Lower leg skin (tissue), 4 donors: ENCODE results near the gene ZNF185. TPM values are rescaled to one million over a fixed set of nuclear protein-coding genes. Genes with fewer than 3 reads are reported as not detected.

Experiments
- DNase-seq, 2 donors: peaks; one replicate each; pipeline ENCODE4 v3.0.0-alpha.2; 2019; ENCODE audit warnings: low spot score in 2 of 2
- H3K4me3 ChIP-seq: fragments of 200-600 bp; sonication (generic); 2 replicates; pipeline ENCODE4 v1.5.1; 2017; ENCODE audit warnings: mild to moderate bottlenecking, low read depth; ENCODE audit not compliant: poor library complexity, severe bottlenecking
- POLR2A ChIP-seq, 2 donors: fragments of 450-650 bp; IDR thresholded peaks; one replicate each; pipeline ENCODE4 v1.6.1; 2016 to 2017; ENCODE audit warnings: antibody characterized with exemption in 2 of 2, mild to moderate bottlenecking in 1 of 2, moderate library complexity in 1 of 2
- WGBS, 2 donors: methylation state at CpG; one replicate each; pipeline ENCODE4 v1.1.5; 2018; 5-methylcytosine and 5-hydroxymethylcytosine counted together
- intact Hi-C: fragments of 100-400 bp; cut with DNase I; formaldehyde crosslinking; loops from one replicate; pipeline ENCODE4 v1.15.0; 2023; ENCODE audit warnings: low total_unique reads
- total RNA-seq, 4 donors: library from RNA; depleted of rRNA; stranded (reverse); fragments of >200 nt; gene quantifications; one replicate each; pipeline ENCODE4 v1.1.0, GENCODE V29; 2016
- TF ChIP-seq, protein P1 (sequence below), 3 donors: fragments of 450-650 bp; IDR thresholded peaks; one replicate each; pipeline ENCODE4 v1.5.1; 2016; ENCODE audit warnings: antibody characterized with exemption in 3 of 3, mild to moderate bottlenecking in 3 of 3, moderate library complexity in 2 of 3

The ZNF185 gene
- total RNA-seq, 4 donors from 2014 or later: 58.8 to 77.1 (median 72.1) TPM

DNA sequence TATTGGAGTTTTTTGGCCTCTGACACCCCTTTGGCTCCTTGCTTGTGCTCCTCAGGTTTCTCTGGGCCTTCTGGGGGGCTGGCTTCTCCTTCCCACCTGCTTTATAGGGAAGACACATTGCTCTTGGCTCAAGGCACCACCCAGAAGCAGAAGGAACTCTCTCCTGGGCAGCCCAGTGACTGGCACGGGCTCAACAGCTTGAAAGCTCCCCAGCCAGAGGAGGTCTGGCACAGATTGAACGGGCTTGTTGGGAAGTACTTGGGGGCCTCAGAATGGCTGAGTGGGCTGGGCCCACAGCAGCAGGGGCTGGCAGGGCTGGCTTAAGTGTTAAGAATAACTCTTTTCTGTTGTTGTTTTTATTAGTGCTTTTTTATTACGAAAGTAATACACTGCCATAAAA lies 11.2 kb upstream of the ZNF185 start:
- WGBS, 2 donors: 44 to 49% methylated on average over 3 of the region's 3 CpGs
- TF ChIP-seq POLR2A (IDR thresholded peaks at IDR 0.05): no peak
- TF ChIP-seq, protein P1, sequence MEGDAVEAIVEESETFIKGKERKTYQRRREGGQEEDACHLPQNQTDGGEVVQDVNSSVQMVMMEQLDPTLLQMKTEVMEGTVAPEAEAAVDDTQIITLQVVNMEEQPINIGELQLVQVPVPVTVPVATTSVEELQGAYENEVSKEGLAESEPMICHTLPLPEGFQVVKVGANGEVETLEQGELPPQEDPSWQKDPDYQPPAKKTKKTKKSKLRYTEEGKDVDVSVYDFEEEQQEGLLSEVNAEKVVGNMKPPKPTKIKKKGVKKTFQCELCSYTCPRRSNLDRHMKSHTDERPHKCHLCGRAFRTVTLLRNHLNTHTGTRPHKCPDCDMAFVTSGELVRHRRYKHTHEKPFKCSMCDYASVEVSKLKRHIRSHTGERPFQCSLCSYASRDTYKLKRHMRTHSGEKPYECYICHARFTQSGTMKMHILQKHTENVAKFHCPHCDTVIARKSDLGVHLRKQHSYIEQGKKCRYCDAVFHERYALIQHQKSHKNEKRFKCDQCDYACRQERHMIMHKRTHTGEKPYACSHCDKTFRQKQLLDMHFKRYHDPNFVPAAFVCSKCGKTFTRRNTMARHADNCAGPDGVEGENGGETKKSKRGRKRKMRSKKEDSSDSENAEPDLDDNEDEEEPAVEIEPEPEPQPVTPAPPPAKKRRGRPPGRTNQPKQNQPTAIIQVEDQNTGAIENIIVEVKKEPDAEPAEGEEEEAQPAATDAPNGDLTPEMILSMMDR (IDR thresholded peaks at IDR 0.05): no peak
- no peak overlapping the region for H3K4me3 ChIP-seq
- intact Hi-C loops: no loop called here
- DNase-seq: no peak

DNA sequence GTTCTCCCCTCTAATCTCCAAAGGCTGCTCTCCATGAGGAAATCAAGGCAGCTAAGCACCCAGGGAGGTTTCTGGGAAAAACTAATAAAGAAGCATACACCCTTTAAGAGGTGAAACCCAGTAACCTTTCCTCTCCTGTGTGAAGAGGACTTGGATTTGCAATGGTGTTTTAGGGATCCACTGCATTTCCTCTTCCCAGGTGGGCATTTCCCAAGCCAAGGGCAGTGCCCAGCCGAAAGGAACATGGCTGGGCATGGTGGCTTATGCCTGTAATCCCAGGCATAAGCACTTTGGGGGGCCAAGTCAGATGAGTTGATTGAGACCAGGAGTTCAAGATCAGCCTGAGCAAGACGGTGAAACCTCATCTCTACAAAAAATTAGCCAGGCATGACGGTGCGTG lies 5.4 kb upstream of the ZNF185 start:
- WGBS, 2 donors: 63 to 75% methylated on average over 4 of the region's 4 CpGs
- no peak for DNase-seq
- no peak overlapping the region for H3K4me3 ChIP-seq
- intact Hi-C loops: no loop called here
- TF ChIP-seq, protein P1 (IDR thresholded peaks at IDR 0.05): no peak
- no peak for TF ChIP-seq POLR2A (IDR thresholded peaks at IDR 0.05)

DNA sequence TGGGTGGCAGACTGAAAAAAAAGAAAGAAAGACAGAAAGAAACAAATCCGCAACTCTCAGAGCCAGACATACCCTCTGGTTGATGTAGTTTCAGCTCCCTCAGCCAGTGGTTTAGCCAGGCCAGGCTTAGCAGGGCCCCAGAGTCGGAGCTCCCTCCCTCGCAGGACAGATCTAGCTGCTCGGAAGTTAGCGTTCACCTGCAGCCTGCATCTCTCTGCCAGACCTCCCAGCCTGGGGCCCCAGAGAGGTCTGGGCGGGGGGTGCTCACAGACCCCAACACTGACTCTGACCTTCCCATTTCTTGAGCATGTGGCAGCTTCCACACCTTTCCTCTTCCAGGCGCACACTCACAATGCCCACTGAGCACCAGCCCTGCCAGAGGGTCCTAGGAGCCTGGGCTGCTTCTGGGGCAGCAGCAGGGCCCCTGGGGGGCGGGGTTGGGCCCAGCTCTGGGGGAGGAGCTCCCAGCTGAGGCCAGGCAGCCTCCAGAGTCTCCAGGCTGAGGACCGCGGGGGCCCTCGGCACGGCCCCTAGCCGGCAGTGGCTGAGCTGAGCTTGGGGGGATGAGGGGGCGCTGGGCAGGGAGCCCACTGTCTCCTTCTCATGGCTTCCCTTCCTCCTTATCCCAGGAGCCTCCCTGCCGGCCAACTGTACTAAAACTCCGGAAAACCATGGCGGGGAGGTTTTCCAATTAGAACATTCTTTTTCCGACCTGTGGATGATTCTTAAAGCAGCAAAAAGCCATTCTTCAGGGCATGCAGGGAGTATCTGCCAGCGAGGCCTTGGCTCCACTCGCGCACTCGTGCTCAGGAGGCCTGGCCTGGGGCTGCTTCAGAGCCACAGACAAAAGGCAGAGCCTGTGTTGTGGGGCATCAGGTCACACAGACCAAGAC lies 4.6 kb upstream of the ZNF185 start:
- H3K4me3 ChIP-seq: no peak overlapping the region
- TF ChIP-seq POLR2A (IDR thresholded peaks at IDR 0.05): no peak
- TF ChIP-seq, protein P1 (IDR thresholded peaks at IDR 0.05): no peak
- no peak for DNase-seq
- intact Hi-C loops: no loop called here
- WGBS, 2 donors: 65 to 70% methylated on average over 11 to 20 of the region's 22 CpGs

DNA sequence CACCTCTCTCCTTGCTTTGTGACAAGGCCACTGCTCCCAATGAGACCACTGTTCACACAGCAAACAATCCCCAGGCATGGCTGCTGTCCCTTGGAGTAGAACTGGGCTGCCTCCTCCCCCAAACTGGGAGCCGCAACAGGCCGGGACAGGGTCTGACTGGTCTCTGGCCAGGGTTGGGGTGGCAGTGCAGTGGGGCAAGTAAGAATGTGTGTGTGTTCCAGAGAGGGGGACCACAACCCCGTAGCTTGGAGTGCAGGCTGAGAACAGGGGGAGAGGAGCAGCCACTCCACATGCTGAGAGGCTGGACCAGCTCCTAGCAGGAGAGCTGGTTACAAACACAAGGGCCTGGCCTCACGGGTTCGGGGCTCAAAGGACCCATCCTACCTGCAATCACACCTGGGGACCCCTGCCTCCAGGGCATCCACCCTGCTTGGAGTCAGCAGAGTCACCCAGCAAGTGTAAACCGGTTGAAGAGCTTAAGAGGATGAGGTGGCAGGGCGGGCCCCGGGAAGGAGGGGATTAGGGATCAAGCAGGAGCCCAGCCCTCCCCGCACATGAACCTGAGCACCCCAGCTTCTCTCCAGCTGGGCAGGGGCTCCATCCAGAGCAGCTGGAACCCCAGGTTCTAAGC lies 3.8 kb upstream of the ZNF185 start:
- DNase-seq: no peak
- no peak overlapping the region for H3K4me3 ChIP-seq
- intact Hi-C loops: no loop called here
- TF ChIP-seq, protein P1 (IDR thresholded peaks at IDR 0.05): no peak
- TF ChIP-seq POLR2A (IDR thresholded peaks at IDR 0.05): no peak
- WGBS, 2 donors: 56 to 73% methylated on average over 4 to 9 of the region's 9 CpGs

DNA sequence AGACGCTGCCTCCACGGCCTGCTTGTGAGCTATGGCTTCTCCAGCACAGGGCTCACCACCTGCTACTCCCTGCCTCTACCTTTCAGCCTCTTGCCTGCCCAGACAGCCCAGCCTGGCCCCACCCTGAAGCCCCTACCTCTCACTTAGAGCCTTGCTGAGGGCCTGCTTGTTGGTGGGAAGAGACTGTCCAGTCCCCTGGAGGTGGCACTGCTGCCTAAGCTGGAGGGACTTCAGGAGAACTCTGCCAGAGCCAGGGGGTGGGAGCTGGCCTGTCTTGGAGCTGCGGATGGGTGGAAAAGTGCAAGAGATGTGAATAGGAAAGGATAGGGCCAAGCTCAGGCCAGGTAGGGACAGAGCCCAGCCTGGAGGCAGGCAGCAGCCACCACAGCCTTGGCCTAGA lies 2.7 kb upstream of the ZNF185 start:
- no peak overlapping the region for H3K4me3 ChIP-seq
- WGBS, 2 donors: 56 to 83% methylated on average over 1 to 3 of the region's 3 CpGs
- intact Hi-C loops: no loop called here
- DNase-seq: no peak
- TF ChIP-seq POLR2A (IDR thresholded peaks at IDR 0.05): no peak
- TF ChIP-seq, protein P1 (IDR thresholded peaks at IDR 0.05): no peak
